H9 (cell line): ENCODE measurements around the gene HLA-DQB1. TPM values are rescaled to one million over a fixed set of nuclear protein-coding genes. Genes with fewer than 3 reads are reported as not detected.

Source experiments
- DNase-seq: peaks from one replicate; pipeline ENCODE4 v3.0.0-alpha.2; 2017
- H2AFZ ChIP-seq: one replicate; pipeline ENCODE4 v1.6.1; 2013; ENCODE audit warnings: mild to moderate bottlenecking, low read length, control low read depth, moderate library complexity
- H2AK5ac ChIP-seq: 2 replicates; pipeline ENCODE4 v1.6.1; 2013; ENCODE audit warnings: low read length, control low read depth, mixed read lengths; ENCODE audit not compliant: insufficient read length
- H2BK120ac ChIP-seq: one replicate; pipeline ENCODE4 v1.6.1; 2013; ENCODE audit warnings: low read depth, mild to moderate bottlenecking, low read length, control low read depth, inconsistent platforms; ENCODE audit not compliant: poor library complexity, severe bottlenecking
- H2BK12ac ChIP-seq: 2 replicates; pipeline ENCODE4 v1.6.1; 2013; ENCODE audit warnings: low read length, control low read depth, mixed read lengths, low read depth; ENCODE audit not compliant: insufficient read length
- H2BK15ac ChIP-seq: 2 replicates; pipeline ENCODE4 v1.6.1; 2013; ENCODE audit warnings: low read depth, low read length, control low read depth
- H2BK20ac ChIP-seq: one replicate; pipeline ENCODE4 v1.6.1; 2013; ENCODE audit warnings: low read depth, mild to moderate bottlenecking, low read length, control low read depth, inconsistent platforms; ENCODE audit not compliant: poor library complexity, severe bottlenecking
- H2BK5ac ChIP-seq: 2 replicates; pipeline ENCODE4 v1.6.1; 2013; ENCODE audit warnings: low read length, control low read depth, mixed read lengths; ENCODE audit not compliant: insufficient read length
- H3K14ac ChIP-seq: 2 replicates; pipeline ENCODE4 v1.6.1; 2013; ENCODE audit warnings: low read length, control low read depth; ENCODE audit not compliant: insufficient read depth
- H3K18ac ChIP-seq: 2 replicates; pipeline ENCODE4 v1.6.1; 2013; ENCODE audit warnings: low read depth, mild to moderate bottlenecking, mixed read lengths, low read length, control low read depth; ENCODE audit not compliant: insufficient read length
- H3K23ac ChIP-seq: 2 replicates; pipeline ENCODE4 v1.6.1; 2013; ENCODE audit warnings: low read length, control low read depth, mixed read lengths, low read depth; ENCODE audit not compliant: insufficient read length
- H3K23me2 ChIP-seq: 2 replicates; pipeline ENCODE4 v1.6.1; 2013; ENCODE audit warnings: low read depth, mild to moderate bottlenecking, mixed read lengths, low read length, control low read depth; ENCODE audit not compliant: insufficient read length, poor library complexity, severe bottlenecking
- H3K27ac ChIP-seq: 2 replicates; pipeline ENCODE4 v1.5.1; 2013; ENCODE audit warnings: low read length, control low read depth, mixed read lengths, low read depth; ENCODE audit not compliant: insufficient read length
- H3K27me3 ChIP-seq: 2 replicates; pipeline ENCODE4 v1.6.1; 2013; ENCODE audit warnings: low read length, control low read depth, inconsistent platforms; ENCODE audit not compliant: insufficient read depth
- H3K4ac ChIP-seq: 2 replicates; pipeline ENCODE4 v1.6.1; 2013; ENCODE audit warnings: low read depth, mild to moderate bottlenecking, control low read depth, inconsistent platforms, low read length, moderate library complexity
- H3K4me1 ChIP-seq: 2 replicates; pipeline ENCODE4 v1.6.1; 2013; ENCODE audit warnings: low read length, control low read depth, inconsistent platforms; ENCODE audit not compliant: insufficient read depth
- H3K4me2 ChIP-seq: 2 replicates; pipeline ENCODE4 v1.6.1; 2013; ENCODE audit warnings: low read length, control low read depth, mixed read lengths; ENCODE audit not compliant: insufficient read length, insufficient read depth
- H3K56ac ChIP-seq: 2 replicates; pipeline ENCODE4 v1.6.1; 2013; ENCODE audit warnings: low read depth, mild to moderate bottlenecking, mixed read lengths, low read length, control low read depth; ENCODE audit not compliant: insufficient read length
- H3K79me1 ChIP-seq: 2 replicates; pipeline ENCODE4 v1.6.1; 2013; ENCODE audit warnings: low read depth, mild to moderate bottlenecking, moderate library complexity, low read length, control low read depth, inconsistent platforms; ENCODE audit not compliant: insufficient read depth, poor library complexity, severe bottlenecking
- H3K79me2 ChIP-seq: 2 replicates; pipeline ENCODE4 v1.6.1; 2013; ENCODE audit warnings: low read length, control low read depth, inconsistent platforms; ENCODE audit not compliant: insufficient read depth
- H3K9ac ChIP-seq: 2 replicates; pipeline ENCODE4 v1.6.1; 2013; ENCODE audit warnings: low read length, control low read depth, mixed read lengths; ENCODE audit not compliant: insufficient read length; ENCODE audit errors: extremely low read depth
- H3K9me3 ChIP-seq: one replicate; pipeline ENCODE4 v1.6.1; 2013; ENCODE audit warnings: low read depth, low read length, inconsistent platforms; ENCODE audit not compliant: control insufficient read depth
- H3T11ph ChIP-seq: one replicate; pipeline ENCODE4 v1.6.1; 2013; ENCODE audit warnings: mild to moderate bottlenecking, low read length, control low read depth, inconsistent platforms
- H4K20me1 ChIP-seq: one replicate; pipeline ENCODE4 v1.6.1; 2013; ENCODE audit not compliant: control insufficient read depth, insufficient read length, insufficient read depth
- H4K5ac ChIP-seq: 2 replicates; pipeline ENCODE4 v1.6.1; 2013; ENCODE audit warnings: low read depth, mild to moderate bottlenecking, mixed read lengths, low read length, control low read depth; ENCODE audit not compliant: insufficient read length
- H4K8ac ChIP-seq: replicated peaks from 2 replicates; pipeline ENCODE4 v1.6.1; 2013; ENCODE audit warnings: low read length, control low read depth, mixed read lengths, low read depth; ENCODE audit not compliant: insufficient read length
- H4K91ac ChIP-seq: 2 replicates; pipeline ENCODE4 v1.6.1; 2013; ENCODE audit warnings: low read depth, mild to moderate bottlenecking, moderate library complexity, mixed read lengths, low read length, control low read depth; ENCODE audit not compliant: insufficient read length
- H3K27ac Mint-ChIP-seq, 3 experiments: 2 replicates in 2 of 3; 3 replicates in 1 of 3; pipeline ENCODE4 v1.8.0; 2020 to 2021; ENCODE audit warnings: mixed read lengths in 3 of 3, mild to moderate bottlenecking in 1 of 3, moderate library complexity in 1 of 3
- H3K27me3 Mint-ChIP-seq: 2 replicates; pipeline ENCODE4 v1.8.0; 2021; ENCODE audit warnings: low read depth, mild to moderate bottlenecking, moderate library complexity, mixed read lengths
- H3K36me3 Mint-ChIP-seq, 3 experiments: 2 replicates in 2 of 3; 3 replicates in 1 of 3; pipeline ENCODE4 v1.8.0; 2020 to 2021; ENCODE audit warnings: low read depth in 3 of 3, mixed read lengths in 3 of 3; ENCODE audit not compliant: insufficient read depth in 1 of 3
- H3K4me1 Mint-ChIP-seq, 2 experiments: 2 replicates each; pipeline ENCODE4 v1.8.0; 2020; ENCODE audit warnings: mixed read lengths in 2 of 2
- H3K4me3 Mint-ChIP-seq, 2 experiments: 2 replicates in 1 of 2; 3 replicates in 1 of 2; pipeline ENCODE4 v1.8.0; 2020 to 2021; ENCODE audit warnings: mild to moderate bottlenecking in 2 of 2, mixed read lengths in 2 of 2, moderate library complexity in 1 of 2
- H3K9me3 Mint-ChIP-seq, 2 experiments: 2 replicates in 1 of 2; 3 replicates in 1 of 2; pipeline ENCODE4 v1.8.0; 2020; ENCODE audit warnings: mild to moderate bottlenecking in 2 of 2, mixed read lengths in 2 of 2, moderate library complexity in 1 of 2
- WGBS: extraction: QIAGEN DNeasy Blood & Tissue Kit; methylation state at CpG from one replicate; pipeline ENCODE4 v1.1.7; 2013; ENCODE audit warnings: missing lambda C conversion rate, low lambda C conversion rate, mixed read lengths; ENCODE audit not compliant: insufficient read length; ENCODE audit errors: extremely low coverage; 5-methylcytosine and 5-hydroxymethylcytosine counted together
- total RNA-seq: library from RNA; stranded (reverse); gene quantifications from 2 replicates; pipeline ENCODE4 v1.2.1, GENCODE V29; 2021
- TF ChIP-seq, protein P1 (sequence below): fragments of 200-600 bp; sonication (generic); conservative IDR thresholded peaks from 3 replicates; pipeline ENCODE4 v1.8.0; 2021; ENCODE audit warnings: antibody characterized with exemption, mild to moderate bottlenecking

The HLA-DQB1 gene
- total RNA-seq, 1 experiment from 2014 or later: 41.0 TPM

DNA sequence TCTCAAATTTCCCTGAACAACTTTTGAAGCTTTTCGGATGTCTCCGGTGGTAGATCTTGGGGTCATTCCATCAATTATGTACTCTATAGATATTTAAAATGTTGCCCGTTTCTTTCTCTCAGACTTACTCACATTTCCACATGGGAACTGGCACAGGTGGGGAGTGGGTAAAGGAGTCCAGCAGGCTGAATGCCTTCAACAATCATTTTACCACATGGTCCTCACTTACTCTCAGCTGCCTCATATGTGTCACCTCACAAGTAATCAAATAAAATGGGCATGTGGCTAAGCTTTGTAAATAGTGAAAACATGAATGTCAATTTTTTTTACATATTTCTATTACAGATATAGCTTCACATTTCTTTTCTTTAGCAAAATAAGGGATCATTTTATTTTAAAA is 28.6 kb downstream of the HLA-DQB1 start:
- H3K14ac ChIP-seq: no peak overlapping the region
- no peaks in the 10 kb centered on the region for H3K79me1 ChIP-seq
- Mint-ChIP-seq H3K27me3 (no peaks in the 10 kb centered on the region), H3K4me3 (no peak overlapping the region), H3K36me3 (no peaks in the 10 kb centered on the region), H3K4me1 (peaks cover 25% of the 10 kb centered on the region in 2 experiments), H3K9me3 (no peaks in the 10 kb centered on the region), H3K27ac (no peak overlapping the region)
- TF ChIP-seq, protein P1, sequence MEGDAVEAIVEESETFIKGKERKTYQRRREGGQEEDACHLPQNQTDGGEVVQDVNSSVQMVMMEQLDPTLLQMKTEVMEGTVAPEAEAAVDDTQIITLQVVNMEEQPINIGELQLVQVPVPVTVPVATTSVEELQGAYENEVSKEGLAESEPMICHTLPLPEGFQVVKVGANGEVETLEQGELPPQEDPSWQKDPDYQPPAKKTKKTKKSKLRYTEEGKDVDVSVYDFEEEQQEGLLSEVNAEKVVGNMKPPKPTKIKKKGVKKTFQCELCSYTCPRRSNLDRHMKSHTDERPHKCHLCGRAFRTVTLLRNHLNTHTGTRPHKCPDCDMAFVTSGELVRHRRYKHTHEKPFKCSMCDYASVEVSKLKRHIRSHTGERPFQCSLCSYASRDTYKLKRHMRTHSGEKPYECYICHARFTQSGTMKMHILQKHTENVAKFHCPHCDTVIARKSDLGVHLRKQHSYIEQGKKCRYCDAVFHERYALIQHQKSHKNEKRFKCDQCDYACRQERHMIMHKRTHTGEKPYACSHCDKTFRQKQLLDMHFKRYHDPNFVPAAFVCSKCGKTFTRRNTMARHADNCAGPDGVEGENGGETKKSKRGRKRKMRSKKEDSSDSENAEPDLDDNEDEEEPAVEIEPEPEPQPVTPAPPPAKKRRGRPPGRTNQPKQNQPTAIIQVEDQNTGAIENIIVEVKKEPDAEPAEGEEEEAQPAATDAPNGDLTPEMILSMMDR: no peak
- H3K56ac ChIP-seq: no peak overlapping the region
- H4K5ac ChIP-seq: no peak overlapping the region
- H2BK5ac ChIP-seq: no peak overlapping the region
- no peak overlapping the region for H4K91ac ChIP-seq
- H2BK20ac ChIP-seq: no peak overlapping the region
- no peak overlapping the region for H4K8ac ChIP-seq
- H2BK120ac ChIP-seq: no peak overlapping the region
- H3T11ph ChIP-seq: no peak overlapping the region
- H3K27me3 ChIP-seq: no peaks in the 10 kb centered on the region
- no peak overlapping the region for H3K18ac ChIP-seq
- no peak overlapping the region for H3K9ac ChIP-seq
- no peak for DNase-seq
- no peak overlapping the region for H3K23ac ChIP-seq
- no peaks in the 10 kb centered on the region for H3K23me2 ChIP-seq
- WGBS: no CpG with 5 or more reads among the region's 3 CpGs
- no peaks in the 10 kb centered on the region for H3K79me2 ChIP-seq
- no peak overlapping the region for H2BK12ac ChIP-seq
- no peak overlapping the region for H3K4ac ChIP-seq
- no peaks in the 10 kb centered on the region for H3K9me3 ChIP-seq
- no peak overlapping the region for H2AK5ac ChIP-seq
- no peak overlapping the region for H3K4me2 ChIP-seq
- H2AFZ ChIP-seq: no peak overlapping the region
- no peak overlapping the region for H2BK15ac ChIP-seq
- H4K20me1 ChIP-seq: no peaks in the 10 kb centered on the region
- no peak overlapping the region for H3K27ac ChIP-seq
- H3K4me1 ChIP-seq: no peaks in the 10 kb centered on the region; the same call in 1 of the 2 replicates
